ENCODE measurements around the gene MED16. TPM values are rescaled to one million over a fixed set of nuclear protein-coding genes. Genes with fewer than 3 reads are reported as not detected.

Gene MED16
- total RNA-seq, 1 experiment from 2014 or later = 83.1 TPM

DNA sequence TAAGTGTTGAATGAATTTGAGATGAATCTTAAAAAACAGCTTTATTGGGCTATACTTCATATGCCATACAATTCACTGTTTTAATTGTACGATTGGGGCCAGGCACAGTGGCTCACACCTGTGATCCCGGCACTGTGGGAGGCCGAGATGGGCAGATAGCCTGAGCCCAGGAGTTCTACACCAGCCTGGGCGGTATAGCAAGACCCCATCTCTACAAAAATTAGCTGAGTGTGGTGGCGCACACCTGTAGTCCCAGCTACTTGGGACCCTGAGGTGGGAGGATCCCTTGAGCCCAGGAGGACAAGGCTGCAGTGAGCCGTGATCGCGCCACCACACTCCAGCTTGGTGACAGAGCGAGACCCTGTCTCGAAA lies 43.2 kb upstream of the MED16 start:
- H3K36me3 Mint-ChIP-seq (ENCODE audit: insufficient read depth in 1 of 3, low read depth in 3 of 3) = peaks cover 10 to 50% (median 37%) of the 10 kb centered on the region in 3 experiments; a peak in 6 of 7 replicates
- H4K8ac ChIP-seq (replicated peaks; ENCODE audit: insufficient read length, low read depth, low read length) = no peak overlapping the region
- H3K4me3 Mint-ChIP-seq = no peak overlapping the region
- H2BK20ac ChIP-seq (ENCODE audit: low read depth, low read length, poor library complexity, severe bottlenecking) = no peak overlapping the region
- H3K79me1 ChIP-seq (ENCODE audit: insufficient read depth, low read depth, low read length, poor library complexity, severe bottlenecking) = peaks cover 2% of the 10 kb centered on the region
- no peak overlapping the region for H3K9ac ChIP-seq (ENCODE audit: extremely low read depth, insufficient read length, low read length)
- H2BK12ac ChIP-seq (ENCODE audit: insufficient read length, low read depth, low read length) = no peak overlapping the region
- H2BK5ac ChIP-seq (ENCODE audit: insufficient read length, low read length) = no peak overlapping the region
- H3K9me3 Mint-ChIP-seq = no peaks in the 10 kb centered on the region
- H4K5ac ChIP-seq (ENCODE audit: insufficient read length, low read depth, low read length) = no peak overlapping the region
- H2BK120ac ChIP-seq (ENCODE audit: low read depth, low read length, poor library complexity, severe bottlenecking) = no peak overlapping the region
- no peaks in the 10 kb centered on the region for H4K20me1 ChIP-seq (ENCODE audit: control insufficient read depth, insufficient read depth, insufficient read length)
- TF ChIP-seq, protein P1, sequence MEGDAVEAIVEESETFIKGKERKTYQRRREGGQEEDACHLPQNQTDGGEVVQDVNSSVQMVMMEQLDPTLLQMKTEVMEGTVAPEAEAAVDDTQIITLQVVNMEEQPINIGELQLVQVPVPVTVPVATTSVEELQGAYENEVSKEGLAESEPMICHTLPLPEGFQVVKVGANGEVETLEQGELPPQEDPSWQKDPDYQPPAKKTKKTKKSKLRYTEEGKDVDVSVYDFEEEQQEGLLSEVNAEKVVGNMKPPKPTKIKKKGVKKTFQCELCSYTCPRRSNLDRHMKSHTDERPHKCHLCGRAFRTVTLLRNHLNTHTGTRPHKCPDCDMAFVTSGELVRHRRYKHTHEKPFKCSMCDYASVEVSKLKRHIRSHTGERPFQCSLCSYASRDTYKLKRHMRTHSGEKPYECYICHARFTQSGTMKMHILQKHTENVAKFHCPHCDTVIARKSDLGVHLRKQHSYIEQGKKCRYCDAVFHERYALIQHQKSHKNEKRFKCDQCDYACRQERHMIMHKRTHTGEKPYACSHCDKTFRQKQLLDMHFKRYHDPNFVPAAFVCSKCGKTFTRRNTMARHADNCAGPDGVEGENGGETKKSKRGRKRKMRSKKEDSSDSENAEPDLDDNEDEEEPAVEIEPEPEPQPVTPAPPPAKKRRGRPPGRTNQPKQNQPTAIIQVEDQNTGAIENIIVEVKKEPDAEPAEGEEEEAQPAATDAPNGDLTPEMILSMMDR (conservative IDR thresholded peaks at IDR 0.05) = no peak
- no peak overlapping the region for H3K18ac ChIP-seq (ENCODE audit: insufficient read length, low read depth, low read length)
- peaks cover 10% of the 10 kb centered on the region; the same call in 1 of the 2 replicates for H3K79me2 ChIP-seq (ENCODE audit: insufficient read depth, low read length)
- no peak overlapping the region for H2AFZ ChIP-seq (ENCODE audit: low read length)
- H3K27me3 ChIP-seq (ENCODE audit: insufficient read depth, low read length) = no peaks in the 10 kb centered on the region
- H3K9me3 ChIP-seq (ENCODE audit: control insufficient read depth, low read depth, low read length) = no peaks in the 10 kb centered on the region
- no peaks in the 10 kb centered on the region for H3K27me3 Mint-ChIP-seq (ENCODE audit: low read depth)
- H3K4ac ChIP-seq (ENCODE audit: low read depth, low read length) = no peak overlapping the region
- no peak overlapping the region for H3K4me2 ChIP-seq (ENCODE audit: insufficient read depth, insufficient read length, low read length)
- H2AK5ac ChIP-seq (ENCODE audit: insufficient read length, low read length) = no peak overlapping the region
- H3T11ph ChIP-seq (ENCODE audit: low read length) = no peak overlapping the region
- no peaks in the 10 kb centered on the region for H3K4me1 ChIP-seq (ENCODE audit: insufficient read depth, low read length)
- no peak overlapping the region for H3K27ac ChIP-seq (ENCODE audit: insufficient read length, low read depth, low read length)
- H3K23ac ChIP-seq (ENCODE audit: insufficient read length, low read depth, low read length) = no peak overlapping the region
- no peak overlapping the region for H4K91ac ChIP-seq (ENCODE audit: insufficient read length, low read depth, low read length)
- no peak overlapping the region for H3K27ac Mint-ChIP-seq
- no peak overlapping the region for H2BK15ac ChIP-seq (ENCODE audit: low read depth, low read length)
- no peak overlapping the region for H3K14ac ChIP-seq (ENCODE audit: insufficient read depth, low read length)
- peaks cover 8 to 11% of the 10 kb centered on the region in 2 experiments; a peak in 2 of 4 replicates for H3K4me1 Mint-ChIP-seq
- H3K23me2 ChIP-seq (ENCODE audit: insufficient read length, low read depth, low read length, poor library complexity, severe bottlenecking) = no peaks in the 10 kb centered on the region
- WGBS (ENCODE audit: extremely low coverage, insufficient read length, low lambda C conversion rate) = no CpG with 5 or more reads among the region's 10 CpGs
- DNase-seq = no peak
- no peak overlapping the region for H3K56ac ChIP-seq (ENCODE audit: insufficient read length, low read depth, low read length)

Data from H9 (cell line).